A549 (cell line): ENCODE measurements around the gene KDM6A.

Source experiments
- KDM5A ChIP-seq: fragments of 200-600 bp; sonication (generic); IDR thresholded peaks from 2 replicates; pipeline ENCODE4 v1.6.1; 2016; ENCODE audit warnings: antibody characterized with exemption, mild to moderate bottlenecking
- TF ChIP-seq, protein P1 (sequence below): fragments of >200 bp; sonication (Bioruptor Twin); formaldehyde crosslinking; IDR thresholded peaks from 3 replicates; pipeline ENCODE4 v1.5.1; 2016

DNA sequence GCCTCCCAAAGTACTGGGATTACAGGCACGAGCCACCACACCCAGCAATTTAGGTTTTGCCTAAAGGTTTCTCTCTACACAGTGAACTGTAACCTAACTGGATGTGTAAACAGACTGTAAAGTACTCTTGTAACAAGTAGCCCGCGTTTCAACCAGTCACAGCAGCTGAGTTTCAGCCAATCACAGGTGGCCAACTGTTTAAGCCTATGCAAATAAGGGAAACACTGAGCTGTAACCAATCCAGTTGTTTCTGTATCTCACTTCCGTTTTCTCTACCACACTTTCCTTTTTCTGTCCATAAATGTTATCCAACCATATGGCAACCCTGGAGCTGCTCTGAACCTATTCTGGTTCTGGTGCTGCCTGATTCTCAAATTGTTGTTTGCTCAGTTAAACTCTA lies 267.8 kb downstream of the KDM6A start:
- TF ChIP-seq, protein P1, sequence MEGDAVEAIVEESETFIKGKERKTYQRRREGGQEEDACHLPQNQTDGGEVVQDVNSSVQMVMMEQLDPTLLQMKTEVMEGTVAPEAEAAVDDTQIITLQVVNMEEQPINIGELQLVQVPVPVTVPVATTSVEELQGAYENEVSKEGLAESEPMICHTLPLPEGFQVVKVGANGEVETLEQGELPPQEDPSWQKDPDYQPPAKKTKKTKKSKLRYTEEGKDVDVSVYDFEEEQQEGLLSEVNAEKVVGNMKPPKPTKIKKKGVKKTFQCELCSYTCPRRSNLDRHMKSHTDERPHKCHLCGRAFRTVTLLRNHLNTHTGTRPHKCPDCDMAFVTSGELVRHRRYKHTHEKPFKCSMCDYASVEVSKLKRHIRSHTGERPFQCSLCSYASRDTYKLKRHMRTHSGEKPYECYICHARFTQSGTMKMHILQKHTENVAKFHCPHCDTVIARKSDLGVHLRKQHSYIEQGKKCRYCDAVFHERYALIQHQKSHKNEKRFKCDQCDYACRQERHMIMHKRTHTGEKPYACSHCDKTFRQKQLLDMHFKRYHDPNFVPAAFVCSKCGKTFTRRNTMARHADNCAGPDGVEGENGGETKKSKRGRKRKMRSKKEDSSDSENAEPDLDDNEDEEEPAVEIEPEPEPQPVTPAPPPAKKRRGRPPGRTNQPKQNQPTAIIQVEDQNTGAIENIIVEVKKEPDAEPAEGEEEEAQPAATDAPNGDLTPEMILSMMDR: no peak
- TF ChIP-seq KDM5A: no peak
